HG02852 (cell line): ENCODE results near the gene ECEL1.
"Not testable (repeated sequence)": the region's sequence is repeated elsewhere in the genome, so short reads cannot be mapped to it uniquely, and the experiment has no call there.

Experiments
- ATAC-seq: cut with Tn5 transposase; IDR thresholded peaks from one replicate; pipeline ENCODE4 v1.9.1; 2021; ENCODE audit warnings: mild to moderate bottlenecking, moderate library complexity; ENCODE audit not compliant: unreplicated experiment

The ECEL1 gene

GRCh38 chr2:232487385-232488096 is at the start of gene ECEL1:
Gene ECEL1 (minus strand): TSS chr2:232487834. CDS start chr2:232486653, 1,181 bp downstream.
- no peak for ATAC-seq

- ATAC-seq = no peak
These were observed 49.4 kb upstream of the ECEL1 start for GRCh38 chr2:232537079-232537478.

GRCh38 chr2:232535761-232536530 is 48.3 kb upstream of the ECEL1 start:
- no peak for ATAC-seq

- no peak for ATAC-seq
These were observed 47.5 kb upstream of the ECEL1 start for GRCh38 chr2:232534940-232535651.

GRCh38 chr2:232533944-232534710 is 46.5 kb upstream of the ECEL1 start:
- ATAC-seq = no peak

GRCh38 chr2:232532821-232533220 is 45.2 kb upstream of the ECEL1 start:
- not testable (repeated sequence) for ATAC-seq

GRCh38 chr2:232532419-232532818 is 44.8 kb upstream of the ECEL1 start:
- no peak for ATAC-seq

- ATAC-seq = no peak
These were observed 43.1 kb upstream of the ECEL1 start for GRCh38 chr2:232530626-232531260.

- no peak for ATAC-seq
These were observed 42.3 kb upstream of the ECEL1 start for GRCh38 chr2:232529806-232530547.

GRCh38 chr2:232528746-232529460 is 41.3 kb upstream of the ECEL1 start:
- ATAC-seq = no peak

GRCh38 chr2:232527905-232528470 is 40.4 kb upstream of the ECEL1 start:
- no peak for ATAC-seq

- ATAC-seq = no peak
These were observed 38.8 kb upstream of the ECEL1 start for GRCh38 chr2:232526372-232526941.

- no peak for ATAC-seq
These were observed 38.2 kb upstream of the ECEL1 start, which contains the start of gene CHRND for GRCh38 chr2:232525791-232526371. Gene CHRND (plus strand): TSS chr2:232526160. CDS start chr2:232526216, 56 bp downstream.

GRCh38 chr2:232525199-232525598 is 37.6 kb upstream of the ECEL1 start:
- no peak for ATAC-seq

- ATAC-seq = no peak
These were observed 37.1 kb upstream of the ECEL1 start for GRCh38 chr2:232524771-232525170.

GRCh38 chr2:232523682-232524597 is 36.3 kb upstream of the ECEL1 start:
- no peak for ATAC-seq

GRCh38 chr2:232523402-232523681 is 35.7 kb upstream of the ECEL1 start:
- ATAC-seq = no peak
